ENCODE data around the gene BLVRA.
A peak's percentile ranks its signal among the peaks of the same experiment; 100 is the strongest.

Gene BLVRA

GRCh38 chr7:43750016-43750887 is 8.2 kb upstream of the BLVRA start:
- no peak for DNase-seq (ENCODE audit: low read depth in 2 of 2)

- no peak for DNase-seq (ENCODE audit: low read depth in 2 of 2)
Measured at GRCh38 chr7:43752411-43752810, 6.1 kb upstream of the BLVRA start.

GRCh38 chr7:43753271-43753810 is 5.1 kb upstream of the BLVRA start:
- no peak for DNase-seq (ENCODE audit: low read depth in 2 of 2)

GRCh38 chr7:43753843-43754242 is 4.6 kb upstream of the BLVRA start:
- DNase-seq (ENCODE audit: low read depth in 2 of 2): no peak

GRCh38 chr7:43754596-43754995 is 3.9 kb upstream of the BLVRA start:
- DNase-seq (ENCODE audit: low read depth in 2 of 2): no peak

GRCh38 chr7:43756368-43757072 is 2.0 kb upstream of the BLVRA start:
- no peak for DNase-seq (ENCODE audit: low read depth in 2 of 2)

DNA sequence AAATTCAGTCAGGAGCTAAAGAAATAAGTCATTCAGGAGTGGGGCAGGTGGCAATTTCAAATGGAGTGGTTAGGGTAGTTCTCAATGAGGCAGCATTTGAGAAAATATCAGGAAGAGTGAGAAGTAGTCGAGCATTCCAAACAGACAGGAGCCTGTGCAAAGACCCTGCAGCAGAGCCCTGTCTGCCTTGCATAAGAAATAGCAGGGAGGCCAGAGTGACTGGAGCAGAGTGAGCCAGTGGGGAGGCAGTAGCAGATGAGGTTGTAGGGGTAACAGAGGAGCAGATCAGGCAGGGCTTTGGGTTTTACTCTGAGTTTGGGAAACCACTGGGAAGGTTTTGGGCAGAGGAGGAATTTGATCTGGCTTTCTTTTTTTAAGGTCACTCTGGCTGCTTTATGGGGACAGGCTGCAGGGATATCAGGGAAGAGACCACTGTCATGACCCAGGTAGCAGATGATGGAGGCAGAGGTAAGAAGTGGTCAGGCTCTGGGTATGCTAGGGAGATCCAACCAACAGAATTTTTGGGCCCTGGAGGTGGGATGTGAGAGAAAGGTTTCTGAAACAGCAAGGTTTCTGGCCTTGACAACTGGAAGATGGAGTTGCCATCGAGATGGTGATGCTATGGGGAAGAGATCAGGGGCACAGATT is 1.3 kb upstream of the BLVRA start:
- DNase-seq (ENCODE audit: low read depth in 2 of 2): no peak

DNA sequence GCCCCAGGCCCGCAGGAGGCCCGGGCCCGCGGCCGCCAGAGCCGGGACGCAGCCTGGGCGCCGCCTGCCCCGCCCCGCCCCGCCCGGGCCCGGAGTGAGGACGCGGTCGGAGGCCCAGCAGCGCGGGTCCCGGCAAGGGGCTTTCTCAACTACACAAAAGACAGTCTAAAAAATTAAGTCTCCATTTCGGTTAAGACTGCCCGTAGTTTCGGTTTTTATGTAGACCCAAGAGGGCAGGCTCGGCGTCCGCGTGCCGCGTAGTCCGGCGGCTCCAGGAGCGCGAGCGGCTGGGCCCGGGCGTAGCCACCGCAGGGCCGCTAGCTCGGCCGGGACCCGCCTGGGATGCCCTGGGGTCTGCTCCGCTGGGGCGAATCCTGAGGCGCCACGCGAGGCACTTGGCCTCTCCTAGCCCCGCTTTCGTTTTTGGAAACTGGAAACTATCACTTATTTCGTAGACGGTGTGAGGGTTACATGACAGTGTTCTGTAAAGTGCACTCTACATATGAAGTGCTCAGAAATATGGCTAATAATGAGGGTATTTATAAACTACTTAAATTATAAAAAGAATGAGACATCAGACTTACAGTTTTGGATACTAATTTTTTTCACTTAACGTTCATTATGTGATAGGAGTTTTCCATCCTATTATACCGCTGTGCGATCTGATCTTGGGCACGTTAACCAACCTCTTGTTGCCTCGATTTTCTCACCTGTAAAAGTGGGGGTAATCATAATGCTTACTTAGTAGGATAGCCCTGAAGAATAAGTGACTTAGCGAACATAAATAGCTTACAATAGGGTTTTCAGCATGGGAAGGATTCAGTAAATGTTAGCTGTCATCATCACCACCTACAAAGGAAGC is 573 bp downstream of the BLVRA start:
- peak; percentile 20 to 28 for DNase-seq (ENCODE audit: low read depth in 2 of 2)

- no peak for DNase-seq (ENCODE audit: low read depth in 2 of 2)
Measured at GRCh38 chr7:43760861-43761260, 2.4 kb downstream of the BLVRA start.

DNA sequence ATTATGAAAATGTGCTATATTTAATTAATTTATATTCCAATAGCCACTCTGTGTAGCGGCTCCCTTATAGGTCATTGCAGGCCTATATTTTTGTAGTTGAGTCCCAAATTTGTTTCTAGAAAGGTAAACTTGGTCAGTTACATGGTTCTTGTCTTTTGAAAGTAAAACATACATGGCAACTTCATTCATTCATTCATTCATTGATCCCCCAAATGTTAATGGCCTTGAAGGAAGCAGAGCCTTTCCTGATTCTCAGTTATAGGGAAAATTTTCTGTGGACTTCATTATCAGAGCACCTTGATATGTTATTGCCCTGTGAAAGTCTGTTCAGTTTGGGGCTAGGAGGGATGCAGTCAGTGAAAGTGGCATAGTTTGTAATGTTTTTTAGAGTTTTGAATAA is 2.9 kb downstream of the BLVRA start:
- DNase-seq (ENCODE audit: low read depth in 2 of 2): no peak

GRCh38 chr7:43761938-43762692 is 3.6 kb downstream of the BLVRA start:
- no peak for DNase-seq (ENCODE audit: low read depth in 2 of 2)

DNA sequence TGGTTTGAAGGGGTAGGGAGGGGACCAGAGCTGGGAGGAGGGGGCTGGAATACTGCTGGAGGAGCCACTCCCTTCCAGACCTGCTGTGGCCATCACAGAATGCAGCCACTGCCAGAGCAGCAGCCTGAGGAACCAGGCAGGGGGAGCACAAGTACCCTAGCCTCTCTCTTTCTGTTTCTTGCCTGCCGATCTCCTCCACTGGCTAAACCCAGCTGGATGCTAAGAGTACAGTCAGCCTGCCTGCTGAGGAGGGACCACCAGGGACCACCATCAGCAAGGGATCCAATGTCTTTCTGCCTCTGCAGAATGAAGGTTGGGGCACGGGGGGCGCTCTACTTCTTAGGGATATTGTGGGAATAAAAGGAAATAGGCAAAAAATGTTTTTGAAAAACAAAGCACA is 4.7 kb downstream of the BLVRA start:
- no peak for DNase-seq (ENCODE audit: low read depth in 2 of 2)

GRCh38 chr7:43764039-43764761 is 5.7 kb downstream of the BLVRA start:
- DNase-seq (ENCODE audit: low read depth in 2 of 2): peak; percentile 47 to 52

DNA sequence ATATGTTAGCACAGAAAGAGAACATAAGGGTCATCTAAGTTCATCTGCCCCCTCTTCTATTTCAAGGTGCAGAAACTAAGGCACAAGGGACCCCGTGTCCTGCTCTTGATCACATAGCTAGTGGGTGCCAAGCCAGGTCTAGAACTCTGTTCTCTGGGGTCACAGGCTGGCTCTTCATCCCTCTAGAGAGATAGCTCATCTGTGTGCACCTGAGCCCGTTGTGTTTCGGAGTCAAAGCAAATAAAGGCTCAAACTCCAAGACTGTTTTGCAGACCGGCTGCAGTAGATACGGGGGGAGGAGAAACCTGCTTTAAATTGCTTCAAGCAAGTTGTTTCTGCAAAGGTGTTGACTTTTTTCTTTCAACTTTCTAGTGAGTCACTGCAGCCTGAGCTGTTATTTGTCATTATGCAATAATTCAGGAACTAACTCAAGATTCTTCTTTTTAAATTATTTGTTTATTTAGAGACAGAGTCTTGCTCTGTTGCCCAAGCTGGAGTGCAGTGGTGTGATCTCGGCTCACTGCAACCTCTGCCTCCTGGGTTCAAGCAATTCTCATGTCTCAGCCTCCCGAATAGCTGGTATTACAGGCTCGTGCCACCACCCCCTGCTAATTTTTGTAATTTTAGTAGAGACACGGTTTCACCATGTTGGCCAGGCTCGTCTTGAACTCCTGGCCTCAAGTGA is 6.5 kb downstream of the BLVRA start:
- DNase-seq (ENCODE audit: low read depth in 2 of 2): no peak

GRCh38 chr7:43766564-43766963 is 8.1 kb downstream of the BLVRA start:
- DNase-seq (ENCODE audit: low read depth in 2 of 2): no peak

GRCh38 chr7:43767311-43767710 is 8.8 kb downstream of the BLVRA start:
- no peak for DNase-seq (ENCODE audit: low read depth in 2 of 2)

GRCh38 chr7:43768201-43768886 is 9.9 kb downstream of the BLVRA start:
- no peak for DNase-seq (ENCODE audit: low read depth in 2 of 2)

GRCh38 chr7:43768887-43769272 is 10.4 kb downstream of the BLVRA start:
- DNase-seq (ENCODE audit: low read depth in 2 of 2): no peak

- DNase-seq (ENCODE audit: low read depth in 2 of 2): no peak
Measured at GRCh38 chr7:43769281-43769680, 10.8 kb downstream of the BLVRA start.
